Activated CD4-positive, alpha-beta T cell treated with anti-CD3 and anti-CD28 coated beads, Interleukin-2, amount 50 U/mL, for 16 hours (primary cell): ENCODE results near the gene DLEC1.
"Not testable (repeated sequence)": the region's sequence is repeated elsewhere in the genome, so short reads cannot be mapped to it uniquely, and the experiment has no call there.

ENCODE experiments used
- DNase-seq: peaks from one replicate; pipeline ENCODE4 v3.0.0-alpha.2; 2020

DLEC1 gene

DNA sequence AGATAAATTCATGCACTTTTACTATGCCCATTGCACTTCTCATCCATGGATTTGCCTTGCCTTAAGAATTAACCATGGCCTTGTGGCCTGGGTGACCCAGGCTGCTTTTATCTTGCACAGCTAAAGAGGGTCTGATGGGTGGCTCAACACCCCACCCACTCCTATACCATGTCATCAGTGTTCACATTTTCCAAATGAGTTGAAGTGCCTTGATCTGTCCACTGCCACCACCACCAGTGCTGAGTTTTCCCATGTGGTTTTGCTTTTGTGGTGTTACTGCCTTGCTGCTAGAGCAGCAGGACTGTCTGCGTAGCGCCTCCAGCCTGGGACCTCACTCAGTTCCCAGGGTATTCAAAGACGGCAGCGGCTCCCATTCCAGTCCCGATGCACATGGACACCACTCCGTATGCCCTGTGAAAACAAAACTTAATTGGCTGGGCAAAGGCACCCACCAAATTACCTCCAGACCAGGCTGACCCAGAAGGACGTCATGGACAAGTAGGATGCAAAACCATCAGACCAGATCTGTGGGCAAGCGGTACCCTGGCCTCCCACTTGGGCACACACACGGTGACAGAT lies 83.8 kb downstream of the DLEC1 start:
- DNase-seq = no peak

DNA sequence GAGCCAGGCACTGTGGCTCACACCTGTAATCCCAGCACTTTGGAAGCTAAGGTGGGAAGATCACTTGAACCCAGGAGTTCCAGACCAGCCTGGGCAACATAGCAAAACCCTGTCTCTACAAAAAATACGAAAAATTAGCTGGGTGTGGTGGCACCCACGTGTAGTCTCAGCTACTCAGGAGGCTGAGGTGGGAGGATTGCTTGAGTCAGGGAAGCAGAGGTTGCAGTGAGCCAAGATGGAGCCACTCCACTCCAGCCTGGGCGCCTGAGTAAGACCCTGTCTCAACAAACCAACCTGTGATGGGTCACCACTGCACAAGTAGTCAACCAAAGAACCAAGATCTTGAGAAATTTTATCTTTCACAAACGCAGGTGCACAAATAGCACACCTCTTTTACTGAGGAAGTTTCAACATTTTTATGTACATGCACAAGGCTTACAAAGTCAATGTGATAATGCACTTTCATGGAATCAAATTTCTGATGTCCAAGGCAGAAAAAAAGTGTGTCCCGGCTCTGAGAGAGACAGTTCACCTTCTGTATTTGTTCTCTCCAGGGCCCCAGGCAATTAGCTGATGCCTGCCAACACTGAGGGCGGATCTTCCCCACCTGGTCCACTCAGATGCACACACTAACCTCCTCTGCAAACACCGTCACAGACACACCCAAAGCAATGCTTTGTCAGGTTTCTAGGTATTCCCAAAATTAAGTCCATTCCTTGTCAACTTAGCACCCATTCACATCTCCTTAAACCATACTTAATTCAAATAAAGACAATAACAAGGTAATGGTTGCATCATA lies 85.5 kb downstream of the DLEC1 start:
- DNase-seq = no peak

DNA sequence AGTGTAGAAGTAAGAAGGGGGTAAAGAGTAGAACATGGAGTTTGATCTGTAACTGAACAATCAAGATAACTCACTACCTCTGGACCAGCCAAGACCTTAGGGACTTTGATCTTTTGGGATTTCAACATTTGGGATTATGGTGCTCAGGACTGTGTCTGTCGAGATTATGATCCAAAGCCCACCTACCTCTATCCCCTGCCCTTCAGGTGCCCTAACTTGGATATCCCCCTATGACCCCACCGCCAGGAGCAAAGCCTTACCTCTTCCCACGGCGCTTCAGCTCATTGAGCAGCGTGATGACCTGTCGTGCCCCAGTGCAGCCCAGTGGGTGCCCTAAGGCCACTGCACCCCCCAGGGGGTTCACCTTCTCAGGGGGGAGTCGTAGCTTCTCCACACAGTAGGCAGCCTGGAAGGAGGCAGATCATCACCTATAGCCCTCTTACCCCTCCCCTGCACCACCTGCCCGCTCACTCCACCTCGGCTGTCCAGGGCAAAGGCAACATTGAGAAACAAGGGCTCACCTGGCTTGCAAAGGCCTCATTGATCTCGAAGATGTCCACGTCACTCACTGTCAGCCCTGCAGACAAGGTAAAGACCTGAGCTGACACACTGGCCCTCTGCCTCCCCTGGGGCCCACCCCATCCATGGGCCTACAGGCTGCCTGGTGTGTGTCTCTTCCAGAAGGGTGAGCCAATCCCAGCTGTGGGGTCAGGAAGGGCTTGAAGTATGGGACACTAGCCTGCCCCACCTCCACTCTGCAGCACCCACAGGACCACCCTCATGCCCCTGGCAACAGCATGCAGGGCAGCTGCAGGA lies 86.5 kb downstream of the DLEC1 start:
- DNase-seq = no peak

DNA sequence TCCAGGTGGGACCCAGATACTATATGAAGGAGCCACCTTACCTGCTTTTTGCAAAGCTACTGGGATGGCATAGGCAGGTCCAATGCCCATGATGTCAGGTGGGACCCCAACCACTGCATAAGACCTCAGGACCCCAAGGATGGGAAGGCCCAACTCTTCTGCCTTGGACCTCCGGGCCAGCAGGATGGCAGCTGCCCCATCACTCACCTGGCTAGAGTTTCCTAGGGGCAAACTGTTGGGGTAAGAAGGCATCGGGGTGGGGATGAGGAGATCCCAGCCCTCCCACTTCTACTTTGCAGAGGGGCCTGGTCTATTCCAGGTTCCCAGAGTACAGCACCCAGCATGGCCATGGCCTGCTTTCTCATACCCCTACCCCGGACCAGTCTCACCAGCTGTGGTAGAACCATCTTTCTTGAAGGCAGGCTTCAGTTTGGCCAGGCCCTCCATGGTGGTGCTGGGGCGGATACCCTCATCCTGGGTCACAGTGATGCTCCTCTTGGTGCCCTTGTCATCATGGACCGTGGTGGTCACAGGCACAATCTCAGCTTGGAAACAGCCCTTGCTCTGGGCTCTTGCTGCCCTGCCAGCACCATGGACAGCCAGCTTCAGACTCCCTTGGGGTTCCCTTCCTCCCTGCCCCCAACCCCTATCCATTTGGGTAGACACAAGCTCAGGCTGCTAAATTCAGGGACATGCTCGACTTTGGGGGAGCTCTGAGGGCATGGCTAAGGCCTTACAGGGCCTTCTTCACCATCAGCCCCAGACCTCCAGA lies 87.3 kb downstream of the DLEC1 start:
- no peak for DNase-seq

DNA sequence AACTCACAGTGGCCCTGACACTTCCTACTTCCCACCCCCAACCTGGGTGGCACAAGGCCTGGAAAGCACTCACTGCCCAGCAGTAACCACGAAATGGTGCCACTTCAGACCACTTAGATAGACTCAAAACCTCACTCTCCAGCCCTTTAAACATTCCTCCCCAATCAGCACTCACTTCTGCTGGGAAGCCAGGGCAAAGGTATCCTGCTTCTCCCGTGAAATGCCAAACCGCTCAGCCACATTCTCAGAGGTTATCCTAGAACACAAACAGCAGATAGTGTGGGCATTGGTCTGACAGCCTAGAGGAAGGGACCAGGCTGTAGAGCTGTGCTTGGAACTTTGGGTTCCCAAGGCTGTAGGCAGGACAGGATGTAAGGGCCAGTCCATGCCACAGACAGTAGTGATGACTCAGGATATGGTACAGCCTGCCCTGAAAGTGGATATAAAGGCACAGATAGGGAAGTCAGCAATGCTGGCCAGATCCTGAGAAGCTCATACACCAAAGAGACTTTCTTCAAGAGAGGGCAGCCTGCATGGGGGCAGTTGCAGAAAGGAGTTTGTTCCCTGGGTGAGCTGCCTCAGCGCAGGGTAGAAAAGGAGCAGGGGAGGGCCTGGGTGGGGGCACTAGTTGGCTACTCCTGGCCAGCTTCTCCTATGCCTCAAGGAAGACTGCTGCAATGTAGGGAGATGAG lies 88.7 kb downstream of the DLEC1 start:
- no peak for DNase-seq

DNA sequence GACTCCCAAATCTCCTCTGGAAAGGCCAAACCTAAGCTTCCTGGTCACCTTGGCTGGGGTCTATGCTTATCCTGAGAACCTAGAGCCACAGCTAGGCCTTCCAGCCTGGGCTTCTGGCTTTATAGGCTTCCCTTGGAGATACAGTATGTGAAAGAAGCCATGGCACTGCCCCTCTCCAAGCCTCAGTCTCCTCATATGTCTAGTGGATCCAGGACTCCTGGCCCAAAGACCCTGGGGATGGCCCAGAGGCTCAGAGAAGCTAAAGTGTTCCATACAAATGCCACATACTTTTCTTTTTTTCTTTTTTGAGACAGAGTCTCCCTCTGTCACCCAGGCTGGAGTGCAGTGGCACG lies 89.3 kb downstream of the DLEC1 start:
- no peak for DNase-seq

DNA sequence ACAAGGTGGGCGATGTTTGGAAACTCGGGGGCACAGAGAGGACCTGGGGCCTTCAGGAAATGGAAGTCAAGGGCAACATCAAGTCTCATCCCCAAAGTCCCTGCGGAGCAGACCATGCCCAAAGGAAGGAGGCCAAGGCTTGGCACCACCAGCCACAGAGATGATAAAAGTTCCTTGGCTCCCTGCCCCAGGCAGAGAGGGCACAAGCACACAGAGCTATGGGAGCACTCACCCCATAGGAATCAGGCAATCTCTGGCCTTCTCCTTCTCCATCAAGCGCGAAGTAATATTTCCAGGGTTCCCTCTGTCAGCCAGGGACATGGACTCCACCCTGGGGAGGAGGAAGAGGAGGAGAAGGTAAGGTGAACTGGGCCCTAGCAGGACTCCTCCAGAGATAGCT lies 90.0 kb downstream of the DLEC1 start:
- DNase-seq = no peak

DNA sequence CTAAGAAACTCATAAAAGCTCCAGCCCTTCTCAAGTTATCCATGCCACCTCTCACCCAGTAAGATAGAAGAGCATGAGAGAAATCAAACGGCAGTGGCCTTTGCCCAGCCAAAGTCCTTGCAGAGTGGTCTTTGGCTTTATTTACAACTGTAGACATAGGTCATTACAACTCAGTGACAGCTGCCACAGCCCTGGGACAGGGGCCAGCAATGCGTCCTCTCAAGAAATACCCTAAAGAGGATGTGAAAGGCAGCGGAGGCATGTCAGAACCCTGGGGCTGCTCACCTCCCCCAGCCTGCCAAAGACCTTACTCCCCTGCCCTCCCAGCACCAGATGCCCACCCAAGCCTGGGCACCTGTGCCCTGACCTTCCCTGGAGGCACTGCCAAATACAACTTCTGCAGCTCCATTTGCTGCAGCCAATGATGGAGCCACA lies 91.6 kb downstream of the DLEC1 start:
- no peak for DNase-seq

DNA sequence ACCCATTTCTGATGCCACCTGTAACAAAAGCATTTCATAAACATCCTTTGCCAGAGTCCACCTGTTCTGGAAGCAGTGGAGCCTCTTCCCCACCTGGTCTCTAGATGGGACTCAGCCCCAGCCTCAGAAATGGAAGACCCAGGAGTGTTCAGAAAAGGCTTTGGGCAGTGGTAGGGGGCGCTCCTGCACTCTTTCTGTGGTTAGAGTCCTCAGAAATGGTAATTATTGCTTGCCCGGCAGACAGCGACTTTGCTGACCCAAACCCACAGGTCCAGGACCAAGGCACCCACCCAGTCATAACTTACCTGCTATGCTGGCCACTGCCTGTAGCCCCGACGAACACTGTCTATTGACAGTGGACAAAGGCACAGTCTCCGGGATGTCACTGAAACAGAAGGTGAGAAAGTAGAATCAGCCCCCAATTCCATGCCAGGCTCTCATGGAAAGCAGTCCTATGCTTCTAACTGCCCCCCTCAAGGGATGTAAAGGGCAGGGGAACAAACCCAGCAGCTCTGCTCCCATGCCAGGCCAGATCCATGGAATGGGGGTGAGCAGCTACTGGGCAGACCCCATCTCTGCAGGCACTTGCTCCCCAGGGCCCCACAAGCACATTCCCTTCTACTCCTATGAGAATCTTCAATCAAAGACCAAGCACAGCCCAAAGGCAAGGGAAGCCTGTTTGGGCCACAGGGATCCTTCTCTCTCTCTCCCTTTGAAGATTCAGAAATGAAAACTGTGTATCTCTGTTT lies 92.8 kb downstream of the DLEC1 start:
- DNase-seq = no peak

DNA sequence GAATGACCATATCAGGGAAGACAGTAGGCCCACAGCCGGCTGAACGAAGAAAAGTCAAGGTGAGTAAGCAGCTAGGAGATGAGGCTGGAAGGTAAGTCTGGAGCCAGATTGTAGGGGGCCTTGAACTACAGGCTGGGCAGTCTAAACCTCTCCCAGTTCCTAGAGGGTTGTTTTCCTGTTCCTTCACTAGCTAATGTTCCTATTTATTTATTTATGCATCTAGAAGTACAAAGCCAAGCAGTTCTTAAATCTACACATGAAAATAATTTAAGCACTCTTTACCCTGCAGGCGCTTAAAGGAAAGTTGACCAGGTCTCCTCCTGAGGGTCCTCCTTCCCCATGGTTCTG lies 94.2 kb downstream of the DLEC1 start:
- no peak for DNase-seq

DNA sequence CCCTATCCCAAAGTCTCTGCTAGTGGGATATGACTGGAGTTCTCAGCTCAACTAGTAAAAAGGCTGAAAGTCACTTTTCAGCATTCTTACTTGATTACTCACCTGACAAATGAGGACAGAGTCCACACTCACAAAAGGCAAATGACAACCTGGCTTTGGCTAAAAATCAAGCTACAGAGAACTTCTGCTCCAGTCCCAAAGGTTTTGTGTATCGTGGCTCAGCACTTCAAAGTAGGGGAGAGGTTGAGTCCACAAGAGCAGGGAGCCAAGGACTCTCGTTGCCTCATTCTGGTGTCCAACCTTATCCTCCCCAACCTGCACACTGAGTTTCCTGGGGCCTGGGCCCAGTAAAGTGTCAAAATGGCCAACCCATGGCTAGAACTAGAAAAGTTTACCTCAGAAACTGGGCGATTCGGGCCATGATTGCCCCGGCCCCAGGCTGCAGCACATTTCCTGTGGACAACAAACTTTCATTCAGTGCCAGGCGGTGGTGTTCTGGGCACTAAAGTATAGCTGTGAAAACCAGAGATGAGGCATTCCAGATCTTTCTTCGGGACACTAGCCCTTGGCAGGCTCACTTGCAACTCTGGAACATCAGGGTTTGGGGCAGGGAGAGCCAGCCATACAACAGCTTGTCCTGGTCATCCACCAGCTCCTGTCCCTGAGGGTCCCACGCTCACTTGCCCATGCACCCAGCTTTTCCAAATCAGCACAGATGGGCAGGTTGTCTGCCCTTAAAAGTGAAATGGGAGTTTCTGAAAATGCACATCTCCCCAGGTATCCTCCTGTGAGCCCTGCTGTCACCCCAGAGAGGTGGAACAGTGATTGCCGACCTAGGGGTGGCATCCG lies 94.8 kb downstream of the DLEC1 start:
- DNase-seq = no peak

DNA sequence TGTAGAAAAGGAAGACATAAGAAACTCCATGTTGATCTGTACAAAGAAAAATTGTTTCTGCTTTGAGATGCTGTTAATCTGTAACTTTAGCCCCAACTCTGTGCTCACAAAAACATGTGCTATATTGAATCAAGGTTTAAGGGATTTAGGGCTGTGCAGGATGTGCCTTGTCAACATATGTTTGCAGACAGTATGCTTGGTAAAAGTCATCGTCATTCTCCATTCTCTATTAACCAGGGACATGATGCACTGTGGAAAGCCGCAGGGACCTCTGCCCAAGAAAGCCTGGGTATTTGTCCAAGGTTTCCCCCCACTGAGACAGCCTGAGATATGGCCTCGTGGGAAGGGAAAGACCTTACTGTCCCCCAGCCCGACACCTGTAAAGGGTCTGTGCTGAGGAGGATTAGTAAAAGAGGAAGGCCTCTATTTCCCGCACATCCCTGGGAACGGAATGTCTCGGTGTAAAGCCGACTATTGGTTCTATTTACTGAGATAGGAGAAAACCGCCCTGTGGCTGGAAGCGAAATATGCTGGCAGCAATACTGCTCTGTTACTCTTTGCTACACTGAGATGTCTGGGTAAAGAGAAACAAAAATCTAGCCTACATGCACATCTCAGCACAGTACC lies 95.6 kb downstream of the DLEC1 start:
- not testable (repeated sequence) for DNase-seq

DNA sequence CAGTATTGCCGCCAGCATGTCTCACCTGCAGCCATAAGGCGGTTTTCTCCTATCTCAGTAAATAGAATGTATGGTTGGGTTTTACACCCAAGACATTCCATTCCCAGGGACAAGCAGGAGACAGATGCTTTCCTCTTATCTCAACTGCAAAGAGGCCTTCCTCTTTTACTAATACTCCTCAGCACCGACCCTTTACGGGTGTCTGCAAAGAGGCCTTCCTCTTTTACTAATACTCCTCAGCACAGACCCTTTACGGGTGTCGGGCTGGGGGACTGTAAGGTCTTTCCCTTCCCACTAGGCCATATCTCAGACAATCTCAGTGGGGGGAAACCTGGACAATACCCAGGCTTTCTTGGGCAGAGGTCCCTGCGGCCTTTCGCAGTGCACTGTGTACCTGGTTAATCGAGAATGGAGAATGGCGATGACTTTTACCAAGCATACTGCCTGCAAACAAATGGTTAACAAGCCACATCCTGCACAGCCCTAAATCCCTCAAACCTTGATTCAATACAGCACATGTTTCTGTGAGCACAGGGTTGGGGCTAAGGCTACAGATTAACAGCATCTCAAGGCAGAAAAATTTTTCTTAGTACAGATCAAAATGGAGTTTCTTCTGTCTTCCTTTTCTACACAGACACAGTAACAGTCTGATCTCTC lies 96.7 kb downstream of the DLEC1 start:
- peak; percentile 33 for DNase-seq

DNA sequence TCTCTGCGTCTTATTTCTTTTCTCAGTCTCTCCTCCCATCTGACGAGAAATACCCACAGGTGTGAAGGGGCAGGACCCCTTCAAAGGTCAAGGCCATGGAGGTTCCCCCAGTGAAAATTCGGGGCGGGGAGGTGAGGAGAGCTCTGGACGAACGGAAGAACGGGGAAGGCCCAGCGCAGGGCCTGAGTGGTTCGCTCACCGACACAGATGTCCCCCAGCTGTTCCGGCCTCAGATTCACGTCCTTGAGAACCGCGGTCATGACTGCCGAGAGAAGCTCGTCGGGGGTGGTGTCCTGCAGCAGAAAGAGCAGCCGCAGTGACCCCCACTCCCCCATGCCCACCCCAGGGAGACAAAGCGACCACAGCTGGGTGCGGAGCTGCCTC lies 97.4 kb downstream of the DLEC1 start:
- DNase-seq = no peak

DNA sequence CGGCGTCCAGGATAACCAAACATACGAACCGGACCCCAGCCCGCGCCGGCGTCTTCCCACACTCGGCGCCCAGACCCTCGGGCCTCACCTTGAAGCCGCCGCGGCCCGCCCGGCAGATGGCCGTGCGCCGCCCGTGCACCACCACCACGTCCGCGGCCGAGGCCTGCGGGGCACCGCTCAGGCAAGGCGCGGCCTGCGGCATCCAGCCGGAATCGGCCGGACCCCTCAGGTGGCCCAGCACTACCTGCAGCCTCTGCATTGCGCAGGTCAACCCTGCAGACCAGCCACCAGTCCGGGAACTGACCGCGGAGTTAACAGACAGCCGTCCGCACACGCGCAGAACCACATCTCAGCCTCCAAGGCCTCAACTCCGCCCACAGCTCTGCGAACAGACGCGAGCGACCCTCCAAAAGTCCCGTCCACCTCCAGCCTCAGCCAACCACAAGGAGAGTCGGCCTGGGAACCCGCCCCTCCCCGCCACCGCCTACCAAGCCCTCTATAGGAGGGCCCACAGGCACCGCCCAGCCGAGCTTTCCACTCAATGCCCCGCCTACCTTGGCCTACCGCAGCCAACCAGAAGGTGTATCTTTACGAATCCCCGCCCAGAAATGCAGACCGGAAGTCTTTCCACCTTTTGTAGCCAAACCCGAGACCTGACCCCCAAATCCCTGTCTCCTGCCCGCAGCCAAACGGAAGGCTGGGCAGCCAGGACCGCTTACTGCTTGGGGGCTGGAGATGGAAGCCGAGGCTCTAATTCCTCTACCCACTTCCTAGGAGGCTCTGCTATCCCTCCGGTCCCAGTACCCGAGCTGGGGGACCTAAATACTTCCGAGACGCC lies 98.0 kb downstream of the DLEC1 start, which contains the start of gene ACAA1:
Gene ACAA1 (minus strand): TSS at position 351 of the 838 bp plus-strand sequence. CDS start 92 bp downstream, at position 259.
- DNase-seq = peak; percentile 99

DNA sequence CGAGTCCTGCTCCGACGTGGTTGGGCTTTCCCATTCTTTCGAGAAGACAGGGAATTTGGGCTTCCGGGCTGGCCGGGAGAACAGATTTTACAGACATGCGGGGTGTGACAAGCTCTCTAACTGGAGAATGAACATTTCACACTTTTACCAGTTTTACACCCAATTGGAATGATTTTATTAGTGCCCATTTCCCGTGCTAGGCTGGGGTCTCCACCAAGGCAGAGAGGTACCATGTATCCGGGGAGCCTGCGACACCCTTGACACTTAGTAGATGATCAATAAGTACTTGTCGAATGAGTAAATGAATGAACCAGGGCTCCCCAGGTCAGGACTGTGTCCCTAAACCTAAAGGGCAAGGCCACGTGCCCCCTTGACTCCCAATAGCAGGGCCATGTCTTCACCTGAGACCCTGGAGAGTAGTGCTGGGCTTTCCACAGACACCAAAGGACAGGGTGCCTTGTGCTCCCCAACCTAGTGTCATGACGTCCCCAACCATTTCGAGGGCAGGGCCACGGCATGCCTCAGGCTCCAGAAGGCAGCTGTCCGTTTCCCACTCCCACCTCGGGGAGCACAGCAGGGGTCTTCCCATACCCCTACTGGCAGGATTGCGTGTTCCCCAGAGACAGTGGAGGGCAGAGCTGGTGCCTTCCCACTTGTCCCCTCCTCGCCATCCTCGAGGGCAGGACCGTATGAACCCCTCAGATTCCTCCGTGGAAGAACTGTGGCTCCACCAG lies 98.8 kb downstream of the DLEC1 start:
- DNase-seq = no peak

DNA sequence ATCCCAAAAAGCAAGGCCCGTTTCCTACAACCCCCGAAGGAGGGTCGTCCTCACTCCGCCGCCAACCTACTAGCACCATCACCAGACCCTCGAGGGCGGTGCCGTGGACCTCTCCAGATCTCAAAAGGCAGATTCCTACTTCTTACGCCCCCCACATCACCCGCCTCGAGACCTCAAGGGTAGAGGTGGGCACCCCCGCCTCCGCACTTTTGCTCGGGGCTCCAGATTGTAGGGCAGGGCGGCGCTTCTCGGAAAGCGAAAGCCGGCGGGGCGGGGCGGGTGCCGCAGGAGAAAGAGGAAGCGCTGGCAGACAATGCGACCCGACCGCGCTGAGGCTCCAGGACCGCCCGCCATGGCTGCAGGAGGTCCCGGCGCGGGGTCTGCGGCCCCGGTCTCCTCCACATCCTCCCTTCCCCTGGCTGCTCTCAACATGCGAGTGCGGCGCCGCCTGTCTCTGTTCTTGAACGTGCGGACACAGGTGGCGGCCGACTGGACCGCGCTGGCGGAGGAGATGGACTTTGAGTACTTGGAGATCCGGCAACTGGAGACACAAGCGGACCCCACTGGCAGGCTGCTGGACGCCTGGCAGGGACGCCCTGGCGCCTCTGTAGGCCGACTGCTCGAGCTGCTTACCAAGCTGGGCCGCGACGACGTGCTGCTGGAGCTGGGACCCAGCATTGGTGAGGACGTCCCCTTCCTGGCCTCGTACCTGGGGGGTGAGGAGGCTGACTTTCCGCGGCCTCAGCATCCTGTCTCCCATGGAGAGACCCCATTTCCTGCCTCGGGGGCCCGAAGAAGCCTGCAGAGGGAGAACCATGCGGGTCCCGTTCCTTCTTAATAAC lies 99.6 kb downstream of the DLEC1 start, which contains the start of gene MYD88:
Gene MYD88 (plus strand): TSS at position 313 of the 842 bp plus-strand sequence. CDS start 40 bp downstream, at position 353.
- DNase-seq = peak; percentile 84
